ENCODE data around the gene ANKRD27.
"Not testable (repeated sequence)": the region's sequence is repeated elsewhere in the genome, so short reads cannot be mapped to it uniquely, and the experiment has no call there.

ANKRD27 gene

GRCh38 chr19:32674931-32675719 is at the start of gene ANKRD27:
Gene ANKRD27, minus strand, starts transcription at chr19:32675180. Its CDS starts 16,165 bp downstream, at chr19:32659015.
- DNase-seq = peak; percentile 99

- DNase-seq = no peak
These were observed 45.9 kb upstream of the ANKRD27 start for GRCh38 chr19:32720936-32721250.

- DNase-seq = no peak
These were observed 45.4 kb upstream of the ANKRD27 start for GRCh38 chr19:32720216-32720935.

DNA sequence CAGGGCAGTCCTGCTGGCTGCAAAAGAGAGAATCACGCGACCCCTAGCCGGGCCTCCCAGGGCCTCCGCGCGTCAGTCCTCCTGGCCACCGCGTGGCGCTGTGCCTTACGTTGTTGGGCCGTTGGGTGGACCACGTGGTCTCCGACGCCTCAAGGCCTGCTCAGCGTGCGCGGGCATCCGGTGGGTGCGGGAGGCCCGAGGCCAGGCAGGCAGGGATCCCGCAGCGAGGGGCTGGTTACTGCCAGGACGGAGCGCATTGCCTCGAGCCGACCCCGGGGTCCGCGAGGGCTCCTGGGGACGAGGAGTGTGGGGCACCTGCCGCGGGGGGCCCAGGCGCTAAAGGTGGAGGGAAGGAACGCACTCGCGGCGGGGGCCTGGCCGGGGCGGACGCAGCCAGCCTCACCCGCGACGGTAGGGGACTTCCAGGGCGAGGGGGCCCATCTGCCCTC is 44.7 kb upstream of the ANKRD27 start, which contains the start of gene TDRD12:
TDRD12 (plus strand) TSS at position 157 of the 449 bp plus-strand sequence. CDS start 306 bp downstream, outside the sequence.
- no peak for DNase-seq

GRCh38 chr19:32718286-32718685 is 43.3 kb upstream of the ANKRD27 start:
- no peak for DNase-seq

DNA sequence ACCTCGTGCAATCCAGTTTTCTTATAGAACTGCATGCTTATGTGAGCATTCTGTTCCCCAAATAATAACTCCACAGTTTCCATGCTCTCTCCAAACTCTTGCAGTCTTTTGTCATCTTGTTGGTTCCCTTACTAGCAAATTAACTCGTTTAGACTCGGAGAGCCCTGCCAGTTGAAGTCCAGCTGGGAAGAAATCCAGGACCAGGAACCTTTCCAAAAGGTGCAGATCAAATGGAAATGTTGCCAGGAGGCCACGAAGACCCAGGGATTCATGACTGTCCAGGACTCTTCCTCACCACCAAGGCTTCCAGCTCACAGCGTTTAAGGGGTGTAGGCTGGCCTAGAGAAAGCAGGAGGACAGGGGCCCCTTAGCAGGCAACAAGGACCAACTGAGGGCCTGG is 42.5 kb upstream of the ANKRD27 start:
- no peak for DNase-seq

- DNase-seq = not testable (repeated sequence)
These were observed 41.2 kb upstream of the ANKRD27 start for GRCh38 chr19:32716203-32716602.

GRCh38 chr19:32711747-32712146 is 36.8 kb upstream of the ANKRD27 start:
- no peak for DNase-seq

- DNase-seq = peak; percentile 62
These were observed 34.1 kb upstream of the ANKRD27 start for GRCh38 chr19:32709032-32709431.

- peak; percentile 52 for DNase-seq
These were observed 33.5 kb upstream of the ANKRD27 start for GRCh38 chr19:32708457-32708856.

- not testable (repeated sequence) for DNase-seq
These were observed 29.0 kb upstream of the ANKRD27 start for GRCh38 chr19:32704006-32704405.

GRCh38 chr19:32702010-32702409 is 27.0 kb upstream of the ANKRD27 start:
- no peak for DNase-seq

- not testable (repeated sequence) for DNase-seq
These were observed 25.1 kb upstream of the ANKRD27 start for GRCh38 chr19:32700129-32700528.

GRCh38 chr19:32696771-32697170 is 21.8 kb upstream of the ANKRD27 start:
- not testable (repeated sequence) for DNase-seq

- peak; percentile 80 for DNase-seq
These were observed 20.5 kb upstream of the ANKRD27 start for GRCh38 chr19:32695506-32695905.

DNA sequence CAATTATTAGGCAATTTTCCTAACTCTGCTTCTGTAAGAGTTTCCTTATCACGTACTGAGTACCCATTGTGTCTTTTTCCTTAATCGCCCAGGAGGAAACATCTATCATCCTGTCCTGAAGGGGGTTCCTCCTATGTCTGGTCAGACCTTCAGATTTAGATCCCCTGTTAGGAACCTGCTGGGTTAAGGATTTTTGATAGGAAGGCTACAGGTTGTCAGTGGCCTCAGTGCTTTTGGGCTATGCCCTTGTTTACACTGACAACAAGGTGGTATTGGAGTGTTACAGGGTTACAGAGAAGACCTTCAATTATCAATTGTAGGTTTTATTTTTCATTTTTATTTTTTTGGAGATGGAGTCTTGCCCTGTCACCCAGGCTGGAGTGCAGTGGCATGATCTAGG is 19.9 kb upstream of the ANKRD27 start:
- not testable (repeated sequence) for DNase-seq

DNA sequence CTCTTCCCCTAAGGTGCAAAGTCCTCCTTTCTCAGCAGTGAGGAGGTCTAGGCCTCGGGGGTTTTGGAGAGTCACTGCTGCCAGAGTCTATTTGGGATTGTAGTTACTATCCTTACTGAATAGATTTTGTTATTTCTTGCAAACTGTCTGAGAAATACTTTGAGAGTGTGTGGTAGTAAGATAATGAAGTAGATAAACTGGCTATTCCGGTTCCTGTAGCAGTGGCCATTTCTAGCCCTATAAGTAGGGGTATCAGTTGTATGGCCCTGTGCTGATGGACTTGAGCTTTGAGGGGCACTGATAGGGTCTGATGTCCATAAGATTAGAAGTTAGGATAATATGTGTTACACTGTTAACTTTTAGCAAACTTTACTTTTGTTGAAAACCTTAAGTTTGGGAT is 19.3 kb upstream of the ANKRD27 start:
- peak; percentile 38 for DNase-seq

DNA sequence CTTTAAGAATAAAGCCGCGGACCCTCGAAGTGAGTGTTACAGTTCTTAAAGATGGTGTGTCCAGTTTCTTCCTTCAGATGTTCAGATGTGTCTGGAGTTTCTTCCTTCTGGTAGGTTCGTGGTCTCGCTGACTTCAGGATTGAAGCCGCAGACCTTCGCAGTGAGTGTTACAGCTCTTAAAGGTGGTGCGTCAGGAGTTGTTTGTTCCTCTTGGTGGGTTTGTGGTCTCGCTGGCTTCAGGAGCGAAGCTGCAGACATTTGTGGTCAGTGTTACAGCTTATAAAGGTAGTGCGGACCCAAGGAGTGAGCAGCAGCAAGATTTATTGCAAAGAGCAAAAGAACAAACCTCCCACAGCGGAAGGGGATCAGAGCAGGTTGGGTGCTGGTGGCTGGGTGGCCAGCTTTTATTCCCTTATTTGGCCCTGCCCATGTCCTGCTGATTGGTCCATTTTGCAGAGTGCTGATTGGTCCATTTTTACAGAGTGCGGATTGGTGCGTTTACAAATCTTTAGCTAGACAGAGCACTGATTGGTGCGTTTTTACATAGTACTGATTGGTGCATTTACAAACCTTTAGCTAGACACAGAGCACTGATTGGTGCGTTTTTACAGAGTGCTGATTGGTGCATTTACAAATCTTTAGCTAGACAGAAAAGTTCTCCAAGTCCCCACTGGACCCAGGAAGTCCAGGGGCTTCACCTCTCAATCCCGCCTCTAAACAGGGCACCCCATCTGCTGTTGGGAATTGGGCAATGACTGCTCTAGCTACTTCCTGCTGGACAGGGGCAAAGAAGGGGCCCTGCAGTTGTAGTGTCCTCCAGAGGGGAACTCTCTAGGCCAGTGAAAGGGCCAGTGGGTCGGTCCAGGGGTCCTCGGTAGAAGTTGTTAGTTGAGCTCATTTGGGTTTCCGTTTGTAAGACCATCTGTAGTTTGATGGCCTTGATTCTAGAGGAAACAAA is 18.4 kb upstream of the ANKRD27 start:
- peak; percentile 87 for DNase-seq

- peak; percentile 58 for DNase-seq
These were observed 17.7 kb upstream of the ANKRD27 start for GRCh38 chr19:32692727-32693061.

- peak; percentile 68 for DNase-seq
These were observed 17.2 kb upstream of the ANKRD27 start for GRCh38 chr19:32691952-32692726.

DNA sequence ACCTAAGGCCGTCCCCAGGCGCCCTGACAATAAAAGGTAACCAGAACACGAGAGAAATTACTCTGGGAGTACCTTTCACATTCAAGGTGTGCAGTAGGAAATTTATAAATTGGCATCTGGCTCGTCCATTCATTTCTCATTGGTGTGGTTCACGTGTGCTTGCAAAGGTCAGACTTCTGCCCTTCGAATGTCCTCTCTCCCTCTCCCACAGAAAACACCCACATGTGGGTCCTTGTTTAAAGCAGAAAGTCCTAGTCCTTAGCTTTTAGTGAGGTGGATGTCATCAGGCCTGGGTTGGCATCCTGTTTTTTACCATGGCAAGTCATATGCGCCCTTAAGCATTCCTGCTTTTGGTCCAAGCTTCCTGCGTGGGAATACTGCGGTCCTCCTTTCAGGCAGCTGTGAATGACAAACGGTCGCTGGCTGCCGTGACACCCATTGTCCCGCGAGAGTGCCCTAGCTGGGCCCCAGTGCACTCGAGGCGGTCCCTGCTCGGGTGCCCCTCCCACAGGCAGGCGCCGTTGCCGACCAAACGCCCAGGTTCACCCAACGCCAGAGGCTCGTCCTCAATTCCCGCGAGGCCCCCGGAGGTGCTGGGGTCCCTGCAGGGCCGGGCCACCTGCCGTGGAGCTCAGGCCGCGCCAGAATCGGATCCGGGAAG is 16.4 kb upstream of the ANKRD27 start, which contains the start of gene NUDT19:
NUDT19 (plus strand) TSS at position 531 of the 661 bp plus-strand sequence. CDS start 140 bp downstream, outside the sequence.
- peak; percentile 88 for DNase-seq

All from hematopoietic multipotent progenitor cell treated with erythropoietin and hydrocortisone succinate and interleukin-3 and kit ligand, for 8 days (in vitro differentiated cells).